Thyroid gland (tissue), 4 donors: ENCODE results near the gene GALNT2.

Experiments
- CTCF ChIP-seq, 6 experiments: fragments of 200-600 bp in 3 of 6; fragments of 450-650 bp in 3 of 6; sonication (generic) in 3 of 6; IDR thresholded peaks; one replicate each; pipeline ENCODE4 v1.5.1; 2016 to 2019; ENCODE audit warnings: antibody characterized with exemption in 6 of 6, mild to moderate bottlenecking in 2 of 6, inconsistent platforms in 1 of 6, moderate library complexity in 1 of 6
- POLR2A ChIP-seq, 2 donors: fragments of 450-650 bp; IDR thresholded peaks; one replicate each; pipeline ENCODE4 v1.6.1; 2017; ENCODE audit warnings: antibody characterized with exemption in 2 of 2, mild to moderate bottlenecking in 2 of 2, moderate library complexity in 1 of 2

DNA sequence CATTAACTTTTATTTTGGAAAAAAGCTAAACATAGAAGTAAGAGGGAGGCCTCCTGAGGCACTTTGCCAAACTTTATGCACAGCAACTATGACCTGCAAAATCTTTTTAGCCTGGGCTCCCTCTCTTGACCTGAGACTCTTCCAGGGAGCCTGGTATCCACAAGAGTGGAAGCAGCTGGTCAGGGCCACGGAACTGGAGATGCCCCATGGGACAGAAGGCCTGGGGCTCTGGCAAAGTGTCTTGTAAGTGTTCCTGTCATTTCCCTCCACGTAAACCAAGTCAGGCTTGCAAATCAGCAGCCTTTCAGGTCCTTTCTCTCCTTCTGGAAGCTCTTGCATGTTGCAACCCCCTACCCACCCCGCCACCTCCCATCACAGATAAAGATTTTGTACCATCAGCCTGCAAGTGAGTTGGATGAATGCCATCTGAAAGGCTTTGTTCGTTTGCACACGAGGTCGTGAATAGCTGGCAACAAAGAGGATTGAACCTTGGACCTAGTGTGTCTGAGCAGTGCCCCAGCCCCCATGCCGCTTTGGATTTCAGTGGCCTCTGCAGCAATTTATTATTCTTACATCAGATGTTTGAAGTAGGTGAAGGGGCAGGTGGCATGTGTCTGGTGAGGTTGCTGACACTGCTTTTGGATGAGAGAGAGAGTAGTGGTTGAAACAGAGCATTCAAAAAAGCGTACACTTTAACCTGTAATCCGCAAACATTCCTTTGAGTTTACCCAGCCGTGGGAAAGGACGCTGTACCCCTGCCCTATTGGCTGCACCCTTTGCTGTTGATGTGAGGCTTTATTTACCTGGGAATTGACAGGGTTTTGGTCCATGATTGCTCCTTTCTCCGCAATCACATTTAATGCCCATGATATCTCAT, 91.6 kb downstream of the GALNT2 start:
- TF ChIP-seq POLR2A (IDR thresholded peaks at IDR 0.05), result no peak
- no peak for TF ChIP-seq CTCF (IDR thresholded peaks at IDR 0.05)
